ENCODE measurements around the gene LCAT.
A peak's percentile ranks its signal among the peaks of the same experiment; 100 is the strongest.
"Not testable (repeated sequence)": the region's sequence is repeated elsewhere in the genome, so short reads cannot be mapped to it uniquely, and the experiment has no call there.

The LCAT gene

GRCh38 chr16:67976205-67976604 lies 32.3 kb upstream of the LCAT start:
- no peaks in the 10 kb centered on the region for H3K9me3 Mint-ChIP-seq
- H3K27me3 Mint-ChIP-seq (ENCODE audit: low read depth): peaks cover 2% of the 10 kb centered on the region
- no peak overlapping the region for H3K4me3 Mint-ChIP-seq
- DNase-seq (ENCODE audit: low spot score): no peak
- no peaks in the 10 kb centered on the region for H3K36me3 Mint-ChIP-seq (ENCODE audit: low read depth)
- H3K27ac Mint-ChIP-seq: no peak overlapping the region
- no peaks in the 10 kb centered on the region for H3K4me1 Mint-ChIP-seq (ENCODE audit: low read depth)

- DNase-seq (ENCODE audit: low spot score): no peak
- no peaks in the 10 kb centered on the region for H3K4me1 Mint-ChIP-seq (ENCODE audit: low read depth)
- H3K27ac Mint-ChIP-seq: no peak overlapping the region
Observed at GRCh38 chr16:67975321-67976105, 31.6 kb upstream of the LCAT start.

GRCh38 chr16:67972285-67972684 lies 28.4 kb upstream of the LCAT start:
- H3K27ac Mint-ChIP-seq; DNase-seq (ENCODE audit: low spot score); H3K4me1 Mint-ChIP-seq (ENCODE audit: low read depth); H3K36me3 Mint-ChIP-seq (ENCODE audit: low read depth); H3K27me3 Mint-ChIP-seq (ENCODE audit: low read depth); H3K4me3 Mint-ChIP-seq; H3K9me3 Mint-ChIP-seq: not testable (repeated sequence)

More at GRCh38 chr16:67975321-67976105, 31.6 kb upstream of the LCAT start:
- H3K36me3 Mint-ChIP-seq (ENCODE audit: low read depth): no peaks in the 10 kb centered on the region
- no peak overlapping the region for H3K4me3 Mint-ChIP-seq
- no peaks in the 10 kb centered on the region for H3K9me3 Mint-ChIP-seq
- H3K27me3 Mint-ChIP-seq (ENCODE audit: low read depth): peaks cover 2% of the 10 kb centered on the region

DNA sequence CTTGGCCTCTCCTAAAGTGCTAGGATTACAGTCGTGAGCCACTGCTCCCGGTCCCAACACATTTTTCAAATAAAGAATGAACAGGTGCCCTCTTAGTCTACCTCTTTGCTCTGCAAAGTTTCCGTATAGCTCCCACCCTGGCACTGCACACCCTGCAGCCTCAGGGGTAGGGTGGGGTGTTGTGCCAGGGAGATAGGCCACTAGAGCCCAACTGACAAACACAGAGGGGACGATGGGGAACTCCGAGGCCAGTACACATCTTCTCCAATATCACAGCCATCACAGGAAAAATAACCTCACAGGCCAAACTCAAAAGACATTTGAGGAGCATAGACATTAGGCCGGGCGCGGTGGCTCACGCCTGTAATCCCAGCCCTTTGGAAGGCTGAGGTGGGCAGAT lies 27.2 kb upstream of the LCAT start:
- H3K27ac Mint-ChIP-seq: no peak overlapping the region
- peaks cover 2% of the 10 kb centered on the region for H3K27me3 Mint-ChIP-seq (ENCODE audit: low read depth)
- DNase-seq (ENCODE audit: low spot score): no peak
- no peaks in the 10 kb centered on the region for H3K36me3 Mint-ChIP-seq (ENCODE audit: low read depth)
- H3K9me3 Mint-ChIP-seq: no peaks in the 10 kb centered on the region
- H3K4me3 Mint-ChIP-seq: peak overlapping the region; percentile 26
- peaks cover 15% of the 10 kb centered on the region for H3K4me1 Mint-ChIP-seq (ENCODE audit: low read depth)

GRCh38 chr16:67969254-67970039 lies 25.5 kb upstream of the LCAT start:
- no peak for DNase-seq (ENCODE audit: low spot score)
- Mint-ChIP-seq H3K27me3 (ENCODE audit: low read depth) (peaks cover 1% of the 10 kb centered on the region), H3K27ac (peak overlapping the region; percentile 97), H3K4me3 (peak overlapping the region; percentile 91), H3K4me1 (ENCODE audit: low read depth) (peaks cover 19% of the 10 kb centered on the region), H3K36me3 (ENCODE audit: low read depth) (peaks cover 3% of the 10 kb centered on the region), H3K9me3 (no peaks in the 10 kb centered on the region)

DNA sequence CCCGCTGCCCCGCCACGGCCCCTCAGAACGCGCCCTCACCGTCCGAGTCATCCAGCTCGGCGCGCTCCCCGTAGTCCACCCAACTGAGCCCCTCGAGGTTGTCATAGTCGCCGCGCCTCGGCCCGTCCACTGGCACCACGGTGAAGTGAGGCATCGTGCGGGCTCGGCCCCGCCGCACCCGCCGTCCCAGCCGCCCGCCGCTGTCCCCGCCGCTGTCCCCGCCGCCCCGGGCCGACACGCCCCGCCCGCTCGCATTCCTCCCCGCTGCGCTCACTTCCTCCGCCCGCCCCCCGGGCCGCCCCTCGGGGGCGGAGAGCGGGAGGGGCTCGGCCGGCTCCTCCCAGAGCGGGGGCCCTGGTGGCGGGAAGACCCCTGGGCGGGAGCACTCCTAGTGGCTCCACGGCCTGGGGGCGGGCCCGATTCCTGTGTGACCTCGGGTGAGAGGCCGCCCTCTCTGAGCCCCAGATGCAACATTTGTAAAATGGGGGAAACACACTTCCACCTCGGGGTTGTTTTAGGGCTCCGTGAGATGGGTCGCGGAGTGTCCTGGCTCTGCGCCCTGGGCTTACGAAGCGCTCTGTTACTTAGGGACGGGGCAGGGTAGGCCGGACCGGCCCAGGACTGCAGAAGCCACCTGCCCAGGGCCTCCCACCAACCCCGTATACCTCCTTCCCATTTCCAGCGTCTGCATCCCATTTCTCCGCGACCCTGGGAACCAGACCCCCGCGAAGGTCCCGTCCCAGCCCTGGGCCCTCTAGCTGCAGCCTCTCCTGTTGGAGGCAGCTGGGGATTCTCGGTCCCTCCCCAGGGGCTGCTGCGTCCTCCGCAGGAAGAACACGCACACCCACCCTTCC lies 24.7 kb upstream of the LCAT start, which contains the start of gene SLC12A4:
SLC12A4 (minus strand) TSS at position 238 of the 854 bp plus-strand sequence; CDS start at position 154, 84 bp downstream.
- H3K4me1 Mint-ChIP-seq (ENCODE audit: low read depth): peaks cover 19% of the 10 kb centered on the region
- no peaks in the 10 kb centered on the region for H3K27me3 Mint-ChIP-seq (ENCODE audit: low read depth)
- H3K4me3 Mint-ChIP-seq: peak within 1 kb of the TSS; percentile 99
- DNase-seq (ENCODE audit: low spot score): peak; percentile 92
- H3K9me3 Mint-ChIP-seq: no peaks in the 10 kb centered on the region
- peak within 1 kb of the TSS; percentile 97 for H3K27ac Mint-ChIP-seq
- H3K36me3 Mint-ChIP-seq (ENCODE audit: low read depth): peaks cover 3% of the 10 kb centered on the region

GRCh38 chr16:67967958-67968399 lies 24.1 kb upstream of the LCAT start:
- Mint-ChIP-seq H3K4me3 (peak overlapping the region; percentile 99), H3K27ac (peak overlapping the region; percentile 97), H3K27me3 (ENCODE audit: low read depth) (no peaks in the 10 kb centered on the region), H3K4me1 (ENCODE audit: low read depth) (peaks cover 19% of the 10 kb centered on the region), H3K9me3 (no peaks in the 10 kb centered on the region), H3K36me3 (ENCODE audit: low read depth) (peaks cover 3% of the 10 kb centered on the region)
- peak; percentile 38 for DNase-seq (ENCODE audit: low spot score)

DNA sequence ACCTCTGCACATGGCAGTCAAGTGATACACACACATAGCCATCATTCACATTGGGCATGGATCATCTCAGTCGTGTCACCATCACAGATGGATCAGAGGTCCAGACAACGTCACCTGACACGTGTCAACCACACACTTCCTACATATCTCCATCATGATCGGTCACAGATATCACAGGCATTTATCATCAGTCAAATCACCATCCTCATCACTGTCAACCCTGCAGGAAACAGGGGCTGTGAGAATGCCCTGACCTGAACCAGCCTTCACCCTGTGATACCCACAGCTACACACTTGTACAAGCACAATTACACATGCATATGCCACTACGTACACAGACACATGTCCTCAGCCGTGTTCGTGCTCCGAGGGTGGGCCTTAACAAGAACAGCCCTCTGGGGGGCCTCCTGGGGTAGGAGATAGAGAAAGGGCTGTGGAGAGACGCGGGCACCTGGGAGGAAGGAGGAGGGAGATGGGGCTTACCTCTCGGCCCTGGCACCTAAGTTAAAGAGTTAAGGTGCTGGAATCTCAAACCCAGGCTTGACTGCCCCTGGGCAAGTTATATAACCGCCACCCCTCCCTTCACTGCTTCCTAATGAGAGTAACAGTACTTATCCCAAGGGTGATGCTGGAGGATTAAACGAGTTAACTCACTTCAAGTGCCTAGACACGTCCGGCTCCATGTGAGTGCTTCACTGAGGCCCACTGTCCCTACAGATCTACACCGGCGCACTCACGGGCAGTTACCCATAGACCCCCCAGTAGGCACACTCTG lies 23.4 kb upstream of the LCAT start:
- Mint-ChIP-seq H3K36me3 (ENCODE audit: low read depth) (peaks cover 6% of the 10 kb centered on the region), H3K4me3 (peak overlapping the region; percentile 99), H3K27ac (peak overlapping the region; percentile 97), H3K9me3 (no peaks in the 10 kb centered on the region), H3K27me3 (ENCODE audit: low read depth) (no peaks in the 10 kb centered on the region), H3K4me1 (ENCODE audit: low read depth) (peaks cover 19% of the 10 kb centered on the region)
- peak; percentile 21 for DNase-seq (ENCODE audit: low spot score)

DNA sequence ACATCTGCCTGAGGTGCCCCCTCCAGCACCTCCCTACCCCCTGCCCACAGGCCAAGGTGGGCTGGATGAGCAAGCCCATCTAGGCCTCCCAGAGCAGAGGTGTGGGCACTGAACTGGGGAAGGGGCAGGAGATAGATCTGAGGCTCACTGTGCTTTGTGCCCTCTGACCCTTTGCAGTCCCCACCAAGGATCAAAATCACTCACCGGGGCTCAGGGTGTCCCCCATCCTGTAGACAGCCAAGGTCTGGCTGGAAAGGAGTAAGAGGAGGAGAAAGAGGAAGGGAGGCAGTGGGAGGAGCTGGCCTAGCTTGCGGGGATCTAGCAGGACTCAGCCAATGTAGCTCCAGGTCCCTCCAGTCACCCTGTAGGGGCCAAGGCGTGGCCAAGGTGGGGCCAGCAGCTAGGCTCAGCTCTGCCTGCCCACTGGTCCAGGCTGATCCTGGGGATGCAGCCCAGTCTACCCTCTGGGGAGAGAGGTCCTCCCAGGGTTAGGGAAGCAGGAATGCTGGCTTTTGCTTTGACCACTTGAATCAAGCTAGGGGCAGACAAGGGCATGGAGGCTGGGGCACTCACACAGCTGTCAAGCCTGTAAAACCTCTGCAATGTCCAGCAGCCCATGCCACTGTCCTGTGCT lies 22.7 kb upstream of the LCAT start:
- H3K4me3 Mint-ChIP-seq: peak overlapping the region; percentile 99
- DNase-seq (ENCODE audit: low spot score): no peak
- no peaks in the 10 kb centered on the region for H3K27me3 Mint-ChIP-seq (ENCODE audit: low read depth)
- peaks cover 19% of the 10 kb centered on the region for H3K4me1 Mint-ChIP-seq (ENCODE audit: low read depth)
- peak overlapping the region; percentile 97 for H3K27ac Mint-ChIP-seq
- H3K36me3 Mint-ChIP-seq (ENCODE audit: low read depth): peaks cover 12% of the 10 kb centered on the region
- no peaks in the 10 kb centered on the region for H3K9me3 Mint-ChIP-seq

- Mint-ChIP-seq H3K27ac (no peak overlapping the region), H3K27me3 (ENCODE audit: low read depth) (no peaks in the 10 kb centered on the region), H3K4me3 (peak overlapping the region; percentile 49), H3K9me3 (no peaks in the 10 kb centered on the region), H3K36me3 (ENCODE audit: low read depth) (peaks cover 13% of the 10 kb centered on the region), H3K4me1 (ENCODE audit: low read depth) (peaks cover 19% of the 10 kb centered on the region)
- no peak for DNase-seq (ENCODE audit: low spot score)
Observed at GRCh38 chr16:67965668-67966548, 22.0 kb upstream of the LCAT start.

DNA sequence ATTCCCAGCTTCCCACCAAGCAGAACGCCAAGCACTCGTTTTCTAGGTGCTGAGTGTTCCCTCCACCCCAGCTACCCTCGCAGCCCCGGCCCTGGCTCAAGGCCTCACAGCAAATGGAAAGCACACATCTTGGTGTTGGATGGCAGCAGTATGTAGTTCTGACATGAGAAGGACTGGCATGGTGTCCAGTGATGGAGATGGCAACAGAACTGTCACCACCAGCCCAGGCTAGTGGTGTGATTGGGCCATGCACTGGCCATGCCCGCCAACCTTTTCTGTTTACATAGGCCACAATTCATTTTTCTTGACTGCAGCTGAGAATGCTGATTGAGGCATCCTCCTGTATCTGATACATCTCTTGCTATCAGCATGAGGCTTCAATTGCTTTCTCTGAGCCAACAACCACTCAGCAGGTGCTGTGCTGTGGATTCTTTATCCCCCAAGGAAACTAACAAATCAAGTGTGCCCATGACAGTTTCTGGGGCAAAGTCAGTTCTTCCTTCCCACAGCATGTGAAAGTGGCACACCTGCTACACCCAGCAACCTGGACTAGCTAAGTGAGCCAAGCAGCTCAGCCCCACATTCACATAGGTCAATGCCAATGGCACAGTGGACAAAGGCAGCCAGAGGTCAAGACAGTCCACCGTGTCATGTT lies 20.7 kb upstream of the LCAT start:
- H3K4me3 Mint-ChIP-seq: no peak overlapping the region
- H3K4me1 Mint-ChIP-seq (ENCODE audit: low read depth): peaks cover 16% of the 10 kb centered on the region
- DNase-seq (ENCODE audit: low spot score): no peak
- H3K9me3 Mint-ChIP-seq: no peaks in the 10 kb centered on the region
- no peaks in the 10 kb centered on the region for H3K27me3 Mint-ChIP-seq (ENCODE audit: low read depth)
- H3K36me3 Mint-ChIP-seq (ENCODE audit: low read depth): peaks cover 16% of the 10 kb centered on the region
- no peak overlapping the region for H3K27ac Mint-ChIP-seq

Data from T-helper 2 cell treated with Interferon-gamma antibody and Interleukin-4, amounts not matched to agents 5 μg/mL and 100 μg/mL, for 36 hours (primary cell).